SH-SY5Y (cell line): Measurements from ENCODE around the gene MTRF1L.

Experiments
- GATA2 ChIP-seq: IDR thresholded peaks from 2 replicates; pipeline ENCODE4 v1.6.1; 2011; ENCODE audit warnings: mild to moderate bottlenecking, low read depth, low read length
- GATA3 ChIP-seq: IDR thresholded peaks from 2 replicates; pipeline ENCODE4 v1.6.1; 2011; ENCODE audit warnings: low read depth, mild to moderate bottlenecking, low read length, moderate library complexity

- TF ChIP-seq GATA2 = no peak
- no peak for TF ChIP-seq GATA3
Observed at GRCh38 chr6:152986978-152987377, 15.5 kb downstream of the MTRF1L start.
